ENCODE data around the gene RAB7B.

Gene RAB7B

DNA sequence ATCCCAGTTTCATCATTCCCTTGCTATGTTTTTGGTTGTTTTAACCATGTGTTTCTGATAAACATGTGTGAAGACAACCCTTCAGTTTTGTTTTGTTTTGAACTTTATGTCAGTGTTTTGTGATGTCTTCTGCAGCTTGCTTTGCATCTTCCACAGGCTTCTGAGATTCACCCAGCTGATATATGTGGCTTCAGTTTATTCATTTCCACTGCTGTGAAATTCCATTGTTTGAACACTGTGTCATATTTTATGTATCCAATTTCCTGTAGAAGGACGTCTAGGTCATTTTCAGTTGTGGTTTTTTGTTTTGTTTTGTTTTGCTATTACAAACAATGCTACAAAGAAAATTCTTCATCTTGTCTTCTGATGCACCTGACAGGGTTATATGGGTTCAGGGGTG is 32.7 kb downstream of the RAB7B start:
- H4K20me1 ChIP-seq (ENCODE audit: insufficient read depth, low read length) = no peaks in the 10 kb centered on the region
- H3K27me3 ChIP-seq (ENCODE audit: low read depth, low read length) = no peaks in the 10 kb centered on the region
- H3K27ac ChIP-seq (ENCODE audit: low read length) = no peak overlapping the region
- no peak for TF ChIP-seq EZH2phosphoT487 (IDR thresholded peaks at IDR 0.05; ENCODE audit: low read depth)
- TF ChIP-seq, protein P1, sequence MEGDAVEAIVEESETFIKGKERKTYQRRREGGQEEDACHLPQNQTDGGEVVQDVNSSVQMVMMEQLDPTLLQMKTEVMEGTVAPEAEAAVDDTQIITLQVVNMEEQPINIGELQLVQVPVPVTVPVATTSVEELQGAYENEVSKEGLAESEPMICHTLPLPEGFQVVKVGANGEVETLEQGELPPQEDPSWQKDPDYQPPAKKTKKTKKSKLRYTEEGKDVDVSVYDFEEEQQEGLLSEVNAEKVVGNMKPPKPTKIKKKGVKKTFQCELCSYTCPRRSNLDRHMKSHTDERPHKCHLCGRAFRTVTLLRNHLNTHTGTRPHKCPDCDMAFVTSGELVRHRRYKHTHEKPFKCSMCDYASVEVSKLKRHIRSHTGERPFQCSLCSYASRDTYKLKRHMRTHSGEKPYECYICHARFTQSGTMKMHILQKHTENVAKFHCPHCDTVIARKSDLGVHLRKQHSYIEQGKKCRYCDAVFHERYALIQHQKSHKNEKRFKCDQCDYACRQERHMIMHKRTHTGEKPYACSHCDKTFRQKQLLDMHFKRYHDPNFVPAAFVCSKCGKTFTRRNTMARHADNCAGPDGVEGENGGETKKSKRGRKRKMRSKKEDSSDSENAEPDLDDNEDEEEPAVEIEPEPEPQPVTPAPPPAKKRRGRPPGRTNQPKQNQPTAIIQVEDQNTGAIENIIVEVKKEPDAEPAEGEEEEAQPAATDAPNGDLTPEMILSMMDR (IDR thresholded peaks at IDR 0.05; ENCODE audit: low read depth, low read length) = no peak
- no peaks in the 10 kb centered on the region for H3K79me2 ChIP-seq (ENCODE audit: low read length)
- H3K9ac ChIP-seq (ENCODE audit: low read length) = no peak overlapping the region
- H3K4me2 ChIP-seq (ENCODE audit: low read length) = no peak overlapping the region
- H3K4me3 ChIP-seq (ENCODE audit: low read length) = no peak overlapping the region
- H3K36me3 ChIP-seq (replicated peaks; ENCODE audit: low read depth, low read length) = no peaks in the 10 kb centered on the region
- peaks cover 23% of the 10 kb centered on the region for H3K4me1 ChIP-seq (ENCODE audit: low read length)
- no peak overlapping the region for H2AFZ ChIP-seq (ENCODE audit: low read depth, low read length)
- no peaks in the 10 kb centered on the region for H3K9me3 ChIP-seq (ENCODE audit: insufficient read depth, low read length)

DNA sequence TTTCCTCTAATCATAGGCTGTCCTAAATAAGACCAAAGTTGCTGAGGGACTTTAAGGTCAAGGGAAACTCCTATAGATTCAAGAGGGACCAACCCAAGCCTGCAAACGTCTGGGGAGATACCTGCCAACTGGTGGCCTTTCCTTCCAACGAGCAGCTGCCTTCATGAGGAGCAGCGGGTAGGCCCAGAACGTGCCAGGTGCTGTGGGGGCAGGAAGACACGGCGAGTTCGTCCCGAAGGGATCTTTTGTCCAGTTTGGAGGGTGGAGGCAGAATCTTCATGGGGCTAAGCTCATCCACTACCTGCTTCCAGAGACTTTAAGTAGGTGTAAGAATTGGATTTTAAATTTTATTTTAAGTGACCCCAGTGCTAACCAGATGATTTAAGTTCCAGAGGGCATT is 34.0 kb downstream of the RAB7B start:
- Histone ChIP-seq H3K9me3 (ENCODE audit: insufficient read depth, low read length) (no peaks in the 10 kb centered on the region), H3K27me3 (ENCODE audit: low read depth, low read length) (no peaks in the 10 kb centered on the region), H4K20me1 (ENCODE audit: insufficient read depth, low read length) (no peaks in the 10 kb centered on the region), H3K79me2 (ENCODE audit: low read length) (no peaks in the 10 kb centered on the region), H3K4me3 (ENCODE audit: low read length) (no peak overlapping the region), H3K4me1 (ENCODE audit: low read length) (peaks cover 25% of the 10 kb centered on the region), H3K9ac (ENCODE audit: low read length) (no peak overlapping the region), H3K36me3 (replicated peaks; ENCODE audit: low read depth, low read length) (no peaks in the 10 kb centered on the region), H2AFZ (ENCODE audit: low read depth, low read length) (no peak overlapping the region), H3K4me2 (ENCODE audit: low read length) (no peak overlapping the region), H3K27ac (ENCODE audit: low read length) (no peak overlapping the region)
- TF ChIP-seq, protein P1 (IDR thresholded peaks at IDR 0.05; ENCODE audit: low read depth, low read length) = no peak
- TF ChIP-seq EZH2phosphoT487 (IDR thresholded peaks at IDR 0.05; ENCODE audit: low read depth) = no peak

DNA sequence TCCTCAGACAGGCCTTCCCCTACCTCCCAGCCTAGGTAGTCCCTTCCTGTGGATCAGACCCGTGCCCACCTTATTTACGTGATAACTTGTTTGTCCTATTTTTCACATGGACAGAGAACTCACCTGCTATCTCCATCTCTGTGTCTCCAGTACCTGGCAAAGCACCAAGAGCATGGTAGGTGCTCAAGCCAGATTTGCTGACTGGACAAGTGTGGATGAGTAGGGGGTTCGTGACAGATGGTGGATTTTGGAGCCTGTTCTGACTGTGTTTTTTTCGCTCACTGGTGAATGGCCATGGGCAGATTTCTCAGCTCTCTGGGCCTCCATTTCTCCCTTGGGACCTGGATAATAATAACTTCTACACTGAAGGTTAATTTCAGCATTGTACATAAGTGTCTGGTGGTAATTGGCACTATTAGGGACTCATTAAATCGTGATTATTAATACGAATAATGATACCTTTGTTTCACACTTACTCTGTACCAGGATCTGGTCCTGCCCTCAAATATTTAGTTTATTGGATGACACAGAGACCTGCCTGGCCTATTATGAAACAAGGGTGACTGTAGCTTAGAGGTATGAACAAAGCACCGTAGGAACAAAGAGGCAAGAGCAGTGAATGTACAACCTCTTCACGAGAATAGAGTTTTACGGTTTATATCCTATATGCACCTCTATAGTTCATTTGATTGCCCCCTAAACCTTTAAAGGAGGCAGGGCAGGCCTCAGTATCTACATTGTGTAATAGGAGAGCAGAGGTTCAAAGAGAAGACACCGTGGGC is 35.5 kb downstream of the RAB7B start:
- Histone ChIP-seq H3K79me2 (ENCODE audit: low read length) (no peaks in the 10 kb centered on the region), H4K20me1 (ENCODE audit: insufficient read depth, low read length) (no peaks in the 10 kb centered on the region), H3K4me3 (ENCODE audit: low read length) (no peak overlapping the region), H3K9ac (ENCODE audit: low read length) (no peak overlapping the region), H2AFZ (ENCODE audit: low read depth, low read length) (no peak overlapping the region), H3K27ac (ENCODE audit: low read length) (no peak overlapping the region), H3K9me3 (ENCODE audit: insufficient read depth, low read length) (no peaks in the 10 kb centered on the region), H3K27me3 (ENCODE audit: low read depth, low read length) (no peaks in the 10 kb centered on the region), H3K4me1 (ENCODE audit: low read length) (peaks cover 12% of the 10 kb centered on the region), H3K36me3 (replicated peaks; ENCODE audit: low read depth, low read length) (no peaks in the 10 kb centered on the region), H3K4me2 (ENCODE audit: low read length) (no peak overlapping the region)
- TF ChIP-seq, protein P1 (IDR thresholded peaks at IDR 0.05; ENCODE audit: low read depth, low read length) = no peak
- no peak for TF ChIP-seq EZH2phosphoT487 (IDR thresholded peaks at IDR 0.05; ENCODE audit: low read depth)

DNA sequence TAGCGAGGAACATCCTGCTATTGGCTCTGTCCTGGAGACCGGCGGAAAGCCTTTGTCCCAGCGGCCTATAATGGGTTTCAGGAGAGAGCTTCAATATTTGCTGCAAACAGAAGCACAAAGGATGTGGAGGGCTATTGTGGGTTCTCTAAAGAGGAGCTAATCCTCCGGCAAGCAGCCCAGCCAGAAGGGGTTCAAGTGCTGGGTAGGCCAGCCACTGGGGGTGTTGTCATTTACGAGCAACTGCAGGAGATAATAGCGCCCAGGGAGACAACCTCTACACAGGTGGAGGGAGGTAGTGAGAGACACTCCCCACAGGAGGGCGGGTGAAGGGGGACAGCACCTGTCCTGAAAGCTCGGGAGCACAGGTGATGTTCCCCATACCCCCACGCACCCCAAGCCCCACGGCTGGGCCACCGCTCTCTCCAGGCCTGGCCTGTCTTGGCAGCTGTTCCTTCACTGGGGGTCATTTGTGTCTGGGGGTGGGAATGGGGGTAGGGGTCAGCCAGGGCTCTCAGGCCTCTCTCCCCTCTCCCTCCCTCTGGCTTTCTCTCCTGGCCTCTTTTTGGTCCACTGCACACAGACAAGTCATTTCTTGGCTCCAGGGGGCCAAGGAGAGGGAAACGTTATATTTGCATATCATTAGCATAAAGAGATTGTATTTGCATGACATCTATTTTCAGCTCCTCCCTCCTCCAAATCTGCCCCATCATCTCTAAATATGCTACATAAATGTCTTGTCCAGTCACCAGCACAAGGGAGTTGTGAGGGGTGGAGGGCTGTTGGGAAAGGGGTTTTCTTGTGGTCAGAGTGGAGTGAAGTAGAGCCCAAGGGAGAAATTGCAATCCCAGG is 37.9 kb downstream of the RAB7B start:
- no peak for TF ChIP-seq EZH2phosphoT487 (IDR thresholded peaks at IDR 0.05; ENCODE audit: low read depth)
- TF ChIP-seq, protein P1 (IDR thresholded peaks at IDR 0.05; ENCODE audit: low read depth, low read length) = no peak
- no peaks in the 10 kb centered on the region for H3K36me3 ChIP-seq (replicated peaks; ENCODE audit: low read depth, low read length)
- H3K27me3 ChIP-seq (ENCODE audit: low read depth, low read length) = no peaks in the 10 kb centered on the region
- H4K20me1 ChIP-seq (ENCODE audit: insufficient read depth, low read length) = no peaks in the 10 kb centered on the region
- H3K4me2 ChIP-seq (ENCODE audit: low read length) = no peak overlapping the region
- no peaks in the 10 kb centered on the region for H3K79me2 ChIP-seq (ENCODE audit: low read length)
- H2AFZ ChIP-seq (ENCODE audit: low read depth, low read length) = no peak overlapping the region
- no peaks in the 10 kb centered on the region for H3K9me3 ChIP-seq (ENCODE audit: insufficient read depth, low read length)
- H3K27ac ChIP-seq (ENCODE audit: low read length) = no peak overlapping the region
- no peak overlapping the region for H3K4me3 ChIP-seq (ENCODE audit: low read length)
- peaks cover 20% of the 10 kb centered on the region for H3K4me1 ChIP-seq (ENCODE audit: low read length)
- H3K9ac ChIP-seq (ENCODE audit: low read length) = no peak overlapping the region

All from OCI-LY3 (cell line).